Activated naive CD4-positive, alpha-beta T cell (primary cell): ENCODE measurements around the gene FRAS1.
"Not testable (repeated sequence)": the region's sequence is repeated elsewhere in the genome, so short reads cannot be mapped to it uniquely, and the experiment has no call there.

Experiments used
- DNase-seq, 4 experiments: peaks; one replicate each; lab custom pipeline; 2025; lab: John Stamatoyannopoulos, UW

The FRAS1 gene

GRCh38 chr4:78286281-78286680 lies 229.2 kb downstream of the FRAS1 start:
- no peak for DNase-seq

DNA sequence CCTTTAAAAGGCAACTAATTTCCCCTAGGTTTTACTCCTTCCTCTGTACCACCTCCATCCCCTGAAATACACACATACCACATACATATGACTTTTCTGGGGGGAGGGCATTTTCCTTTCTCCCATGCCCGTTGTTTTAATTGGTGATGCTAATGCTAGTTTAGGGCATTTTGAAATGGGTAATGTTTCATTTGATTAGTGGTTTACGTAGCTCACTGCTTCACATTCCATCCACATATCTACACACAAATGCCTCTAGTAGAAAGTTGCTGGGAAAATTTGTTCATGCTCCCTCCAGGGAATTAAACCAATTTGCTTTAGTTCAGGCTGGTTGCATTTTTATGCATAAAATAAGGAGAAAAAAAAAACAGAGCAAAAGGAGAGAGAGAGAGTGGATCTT lies 231.2 kb downstream of the FRAS1 start:
- DNase-seq = no peak

DNA sequence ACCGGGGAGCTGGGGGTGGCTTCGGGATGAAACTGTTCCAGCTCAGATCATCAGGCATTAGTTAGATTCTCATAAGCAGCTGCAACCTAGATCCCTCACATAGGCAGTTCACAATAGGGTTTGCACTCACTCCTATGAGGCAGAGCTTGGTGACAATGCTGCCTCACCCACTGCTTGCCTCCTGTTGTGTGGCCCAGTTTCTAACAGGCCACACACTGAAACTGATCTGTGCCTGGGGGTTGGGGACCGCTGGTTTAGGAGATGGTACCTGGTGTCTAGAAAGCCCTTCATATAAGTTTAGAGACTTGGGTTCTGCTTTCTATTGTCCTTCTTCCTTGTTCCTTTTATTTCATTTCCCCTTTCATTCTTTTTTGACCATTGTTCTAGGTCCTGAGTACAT lies 234.2 kb downstream of the FRAS1 start:
- no peak for DNase-seq

- no peak for DNase-seq
These were observed 235.2 kb downstream of the FRAS1 start for GRCh38 chr4:78292341-78292740.

- DNase-seq = no peak
These were observed 235.7 kb downstream of the FRAS1 start for GRCh38 chr4:78292856-78293255.

DNA sequence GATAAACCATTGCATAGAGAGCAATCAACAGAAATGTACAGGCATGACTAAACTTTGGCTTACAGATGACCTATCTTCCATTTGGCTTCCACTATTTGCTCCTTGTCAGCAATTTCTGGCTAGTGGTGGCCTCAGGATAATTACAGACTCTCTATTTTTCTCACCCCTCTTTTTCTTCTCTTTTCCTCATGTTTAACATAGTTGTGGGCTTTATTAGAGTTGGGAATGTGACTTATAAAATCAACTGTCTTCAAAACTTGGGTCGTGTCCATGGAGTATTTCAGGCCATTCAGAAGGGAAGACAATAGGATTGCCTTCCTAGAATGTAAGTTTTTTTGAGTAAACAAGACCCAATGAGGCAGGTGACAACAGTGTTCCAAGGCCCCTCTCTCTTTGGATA lies 236.2 kb downstream of the FRAS1 start:
- no peak for DNase-seq

GRCh38 chr4:78293821-78294301 lies 236.7 kb downstream of the FRAS1 start:
- DNase-seq = no peak

GRCh38 chr4:78296261-78296660 lies 239.1 kb downstream of the FRAS1 start:
- no peak for DNase-seq

DNA sequence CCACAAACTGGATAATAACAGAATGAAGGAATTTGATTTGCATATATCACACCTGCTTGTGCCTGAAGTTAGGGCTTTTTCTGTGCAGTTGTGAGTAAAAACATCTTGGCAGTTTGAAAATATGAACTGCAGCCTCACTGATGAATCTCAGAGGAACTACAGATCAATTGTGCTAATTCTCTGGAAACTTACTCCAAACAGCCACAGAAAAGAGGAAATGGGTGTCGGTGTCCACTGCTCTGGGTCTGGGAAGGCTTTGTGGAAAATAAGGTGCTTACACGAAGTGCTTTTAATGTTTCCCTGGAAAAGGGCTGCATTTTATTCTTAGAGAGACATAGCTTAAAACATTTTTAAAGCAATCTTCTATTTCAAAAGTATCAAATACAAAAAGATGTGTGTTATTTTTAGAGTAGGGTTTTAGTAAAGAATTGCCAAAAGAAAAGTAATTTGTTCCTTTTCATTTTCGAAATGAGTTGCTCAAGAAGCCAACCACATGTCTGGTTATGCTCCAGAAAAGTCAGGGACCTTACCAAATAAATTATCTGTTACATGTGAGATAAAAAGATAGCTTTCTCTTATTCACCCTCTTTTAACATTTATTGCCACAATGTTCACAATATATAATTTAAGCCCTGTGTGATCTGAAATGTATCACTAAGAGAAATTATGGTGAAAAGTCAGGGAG lies 240.1 kb downstream of the FRAS1 start:
- DNase-seq = no peak

DNA sequence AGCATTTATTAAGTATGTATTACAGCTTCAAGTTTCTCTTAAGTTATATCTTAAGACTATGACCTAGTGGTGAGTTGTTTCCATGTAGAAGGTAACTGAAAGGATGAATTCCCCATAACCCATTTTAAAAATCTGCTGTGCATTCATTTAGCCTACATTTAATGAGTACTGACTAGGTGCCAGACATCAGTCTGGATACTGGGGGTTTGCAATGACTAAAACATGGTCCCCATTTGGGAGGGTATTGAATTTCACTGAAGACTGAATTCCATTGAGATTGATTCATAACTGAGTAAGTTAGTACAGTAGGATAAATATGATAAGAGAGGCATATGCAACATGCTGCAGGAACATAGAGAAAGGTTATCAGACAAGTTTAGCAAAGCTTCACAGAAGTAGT lies 241.5 kb downstream of the FRAS1 start:
- DNase-seq = no peak

DNA sequence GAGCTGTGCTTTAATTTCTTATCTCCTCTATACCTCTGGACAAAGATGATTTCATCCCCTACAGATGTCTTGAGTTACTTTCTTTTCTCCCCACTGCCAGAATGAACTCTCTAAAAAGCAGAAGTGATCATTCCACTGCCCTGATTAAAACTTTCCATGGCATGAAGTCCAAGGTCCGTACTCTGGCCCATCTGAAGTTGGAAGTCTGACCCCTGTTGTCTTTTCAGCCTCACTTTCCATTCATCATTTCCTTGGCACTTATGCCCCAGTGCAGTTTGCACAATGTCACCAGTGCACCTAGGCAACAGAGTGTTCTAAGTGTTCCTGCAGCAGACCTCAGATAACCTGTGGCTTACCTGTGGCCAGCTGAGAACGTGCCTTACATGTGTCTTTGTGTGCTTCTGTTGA lies 242.4 kb downstream of the FRAS1 start:
- no peak for DNase-seq

DNA sequence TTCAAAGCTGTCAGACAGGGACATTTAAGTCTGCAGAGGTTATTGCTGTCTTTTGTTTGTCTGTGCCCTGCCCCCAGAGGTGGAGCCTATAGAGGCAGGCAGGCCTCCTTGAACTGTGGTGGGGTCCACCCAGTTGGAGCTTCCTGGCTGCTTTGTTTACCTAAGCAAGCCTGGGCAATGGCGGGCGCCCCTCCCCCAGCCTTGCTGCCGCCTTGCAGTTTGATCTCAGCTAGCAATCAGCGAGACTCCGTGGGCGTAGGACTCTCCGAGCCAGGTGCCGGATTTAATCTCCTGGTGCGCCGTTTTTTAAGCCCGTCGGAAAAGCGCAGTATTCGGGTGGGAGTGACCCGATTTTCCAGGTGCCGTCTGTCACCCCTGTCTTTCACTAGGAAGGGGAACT lies 250.1 kb downstream of the FRAS1 start:
- DNase-seq = not testable (repeated sequence)

- no peak for DNase-seq
These were observed 251.4 kb downstream of the FRAS1 start for GRCh38 chr4:78308517-78308916.

DNA sequence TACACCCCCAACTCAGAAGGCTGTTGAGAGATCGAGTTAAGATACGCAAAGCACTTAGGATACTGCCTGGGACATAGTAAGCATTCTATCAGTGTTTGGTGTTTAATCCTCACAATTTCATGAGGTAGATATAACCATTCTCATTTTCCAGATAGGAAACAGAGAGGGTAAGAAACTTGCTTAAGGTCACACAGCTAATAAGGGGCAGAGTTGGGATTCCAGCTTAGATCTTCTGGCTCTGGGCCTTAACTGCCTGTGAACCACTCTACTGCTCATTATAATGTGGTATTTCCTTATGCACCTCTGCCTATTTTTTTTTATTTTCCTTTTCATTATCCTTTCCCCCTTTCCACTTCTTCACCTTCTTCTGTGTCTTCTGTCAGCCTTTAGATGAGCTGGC lies 252.2 kb downstream of the FRAS1 start:
- DNase-seq = no peak

DNA sequence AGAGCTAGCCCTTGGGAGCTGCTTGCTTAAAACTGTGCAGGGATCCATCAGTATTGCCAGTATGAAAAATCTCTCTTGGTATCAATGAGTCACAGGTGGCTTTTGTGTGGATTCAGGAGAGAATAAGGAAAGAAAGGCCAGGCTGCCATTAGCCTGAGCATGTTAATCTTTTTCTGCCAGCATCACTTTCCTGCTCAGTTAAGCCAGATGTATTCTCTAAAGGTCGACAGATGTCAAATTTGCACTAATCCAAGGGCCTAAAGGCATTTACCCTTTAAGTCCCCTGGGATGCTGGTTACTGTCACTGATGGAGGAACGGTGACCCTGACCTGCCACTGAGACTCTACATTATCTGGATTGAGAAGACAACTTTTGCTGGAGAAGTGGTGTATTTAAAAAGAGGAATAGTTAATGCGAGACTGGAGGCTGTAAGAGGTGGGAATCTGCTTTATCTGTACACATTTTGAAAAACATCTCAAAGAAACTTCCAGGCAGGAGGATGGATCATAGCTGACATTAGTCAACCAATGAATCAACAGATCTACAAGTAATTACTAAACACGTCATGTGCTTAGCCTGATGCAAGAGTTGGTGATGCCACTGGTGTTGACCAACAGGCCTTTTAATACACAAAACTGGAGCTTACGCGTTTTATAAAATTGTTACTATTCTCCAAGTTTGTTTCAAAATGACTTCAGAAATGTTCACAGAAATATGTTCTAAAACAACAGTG lies 253.1 kb downstream of the FRAS1 start:
- no peak for DNase-seq

DNA sequence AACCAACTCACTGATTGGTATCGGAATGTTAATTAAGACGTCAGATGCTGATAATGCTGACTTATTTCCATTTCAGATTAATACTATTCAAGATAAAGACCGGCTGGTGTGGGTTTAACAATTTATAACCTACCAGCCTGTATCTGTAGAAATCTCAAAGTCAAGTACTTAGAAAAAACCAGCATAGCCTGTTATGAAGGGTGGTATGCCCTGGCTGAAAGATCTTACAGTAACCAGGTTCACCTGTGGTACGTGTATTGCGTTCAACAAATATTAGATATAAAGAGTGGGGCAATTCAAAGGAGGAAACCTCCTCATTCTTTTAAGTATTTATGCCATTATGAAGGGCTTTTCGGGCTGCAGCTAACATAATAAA lies 253.6 kb downstream of the FRAS1 start:
- DNase-seq = no peak

GRCh38 chr4:78311306-78311705 lies 254.2 kb downstream of the FRAS1 start:
- no peak for DNase-seq

- DNase-seq = no peak
These were observed 256.0 kb downstream of the FRAS1 start for GRCh38 chr4:78312989-78313753.

DNA sequence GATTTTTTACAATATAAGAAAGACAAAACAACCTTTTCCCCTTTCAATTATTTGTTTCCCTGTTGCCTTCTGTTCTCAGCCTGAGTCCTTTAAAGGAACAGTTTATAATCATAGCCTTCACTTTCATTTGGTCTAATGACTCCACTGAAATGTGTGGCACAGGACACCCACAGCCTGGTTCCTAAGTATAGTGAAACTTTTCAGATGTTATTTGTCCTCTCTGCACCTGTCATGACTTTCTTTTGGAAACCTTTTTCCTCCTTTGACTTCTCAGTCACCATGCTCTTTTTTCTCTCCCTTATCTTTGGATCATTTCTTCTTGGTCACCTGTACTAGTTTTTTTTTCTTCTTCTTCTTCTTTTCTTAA lies 256.6 kb downstream of the FRAS1 start:
- no peak for DNase-seq

DNA sequence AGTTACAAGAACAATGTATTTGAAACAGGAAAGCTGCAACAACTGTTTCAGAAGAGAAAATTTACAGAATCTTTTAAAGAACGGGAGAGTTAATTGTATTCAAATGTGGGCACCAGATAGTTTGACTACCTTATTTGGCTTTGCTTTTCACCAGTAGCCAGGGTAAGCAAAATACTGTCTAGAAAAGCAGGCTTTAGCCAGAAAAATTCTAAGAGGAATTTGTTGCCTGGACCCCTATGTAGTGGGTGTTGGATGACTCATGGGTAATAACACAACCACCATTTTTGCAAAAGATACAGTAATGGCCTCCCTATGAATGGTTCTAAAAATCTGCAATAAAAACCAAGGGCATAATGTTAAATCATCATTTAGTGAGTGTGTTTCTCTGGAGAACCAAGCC lies 261.0 kb downstream of the FRAS1 start:
- no peak for DNase-seq

GRCh38 chr4:78320349-78320935 lies 263.3 kb downstream of the FRAS1 start:
- DNase-seq = no peak

- DNase-seq = no peak
These were observed 264.9 kb downstream of the FRAS1 start for GRCh38 chr4:78322032-78322431.

DNA sequence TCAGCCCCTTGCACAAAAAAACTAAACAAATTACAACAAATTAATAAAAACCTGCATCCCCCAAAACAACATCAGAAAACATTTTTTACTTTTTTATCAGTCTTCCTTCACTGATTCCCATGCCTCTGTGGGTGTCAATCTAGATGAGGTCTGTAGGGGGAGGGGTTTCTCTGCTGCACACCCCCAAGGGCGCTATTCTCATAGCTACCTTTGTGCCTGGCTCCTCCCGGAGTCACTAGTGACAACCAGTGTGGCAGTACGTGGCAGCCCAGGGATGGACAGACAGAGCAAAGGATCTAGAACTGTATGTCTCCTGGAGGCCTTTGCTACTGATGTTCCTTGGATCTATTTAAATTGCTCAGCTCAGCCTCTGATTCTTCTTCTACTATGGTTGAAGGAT lies 266.3 kb downstream of the FRAS1 start:
- no peak for DNase-seq
